K562 (cell line): ENCODE results near the gene MYOC. TPM values are rescaled to one million over a fixed set of nuclear protein-coding genes. Genes with fewer than 3 reads are reported as not detected.
A peak's percentile ranks its signal among the peaks of the same experiment; 100 is the strongest.

Experiments
- ATAC-seq: fragments of 200-7000 bp; cut with Tn5 transposase; 3 replicates; pipeline ENCODE4 v1.9.1; 2020; ENCODE audit warnings: moderate library complexity
- BruUV-seq: library from RNA; stranded (reverse); fragments of 400-500 nt; replicated peaks from 2 replicates; lab custom pipeline; 2021; lab: Mats Ljungman, UMichigan
- CTCF ChIA-PET: fragments of 300-600 bp; formaldehyde crosslinking; extraction: SDS; loops from one replicate; lab custom pipeline; 2021; ENCODE audit warnings: low intra/inter-chr PET ratio; lab: Yijun Ruan, JAX
- POLR2A ChIA-PET: fragments of 300-600, 350-650 bp; sonication (Branson Sonifier 250); formaldehyde crosslinking; extraction: SDS; loops from one replicate; lab custom pipeline; 2021; ENCODE audit warnings: antibody characterized with exemption, inconsistent platforms; lab: Yijun Ruan, JAX
- DNase-seq, 4 experiments: peaks; one replicate each; pipeline versions ENCODE4 v3.0.0 to v3.0.0-alpha.2; 2011 to 2018; ENCODE audit warnings: low spot score in 3 of 4, mixed read lengths in 3 of 4; ENCODE audit errors: extremely low read depth in 1 of 4
- FAIRE-seq: peaks from 2 replicates; lab custom pipeline; 2011; peaks lifted over from hg19 to GRCh38; lab: Jason Lieb, UNC
- H2AFZ ChIP-seq: 2 replicates; pipeline ENCODE4 v1.6.0; 2011; ENCODE audit warnings: low read depth, low read length, control low read depth, inconsistent platforms
- H3K27ac ChIP-seq: fragments of 200-600 bp; 3 replicates; pipeline ENCODE4 v1.8.0; 2011; ENCODE audit warnings: low read depth, mild to moderate bottlenecking, control low read depth, inconsistent platforms, low read length, moderate library complexity, mixed read lengths; ENCODE audit errors: extremely low read depth
- H3K27me3 ChIP-seq, 2 experiments: fragments of 300-600 bp in 1 of 2; 2 replicates in 1 of 2; 3 replicates in 1 of 2; pipeline versions ENCODE4 v1.6.0 to v1.8.0; 2011; ENCODE audit warnings: inconsistent platforms in 2 of 2, low read length in 2 of 2, mild to moderate bottlenecking in 1 of 2, mixed read lengths in 1 of 2, moderate library complexity in 1 of 2; ENCODE audit not compliant: control insufficient read depth in 2 of 2, insufficient read depth in 2 of 2
- H3K36me3 ChIP-seq: fragments of 300-600 bp; 3 replicates; pipeline ENCODE4 v1.8.0; 2011; ENCODE audit warnings: mild to moderate bottlenecking, low read length, inconsistent platforms; ENCODE audit not compliant: control insufficient read depth, insufficient read depth
- H3K4me1 ChIP-seq, 2 experiments: fragments of 200-600 bp in 1 of 2; replicated peaks in 1 of 2; 2 replicates in 1 of 2; 3 replicates in 1 of 2; pipeline versions ENCODE4 v1.5.1 to v1.8.0; 2011; ENCODE audit warnings: inconsistent platforms in 2 of 2, low read length in 2 of 2, mild to moderate bottlenecking in 1 of 2, mixed read lengths in 1 of 2, moderate library complexity in 1 of 2; ENCODE audit not compliant: control insufficient read depth in 2 of 2, insufficient read depth in 2 of 2
- H3K4me2 ChIP-seq: 2 replicates; pipeline ENCODE4 v1.6.1; 2011; ENCODE audit warnings: low read length, control low read depth, inconsistent platforms, mixed read lengths; ENCODE audit not compliant: insufficient read depth
- H3K4me3 ChIP-seq: fragments of 200-600 bp; sonication (generic), shearing (Covaris generic); 2 replicates; pipeline ENCODE4 v1.5.1; 2016; ENCODE audit warnings: control low read depth, inconsistent platforms
- H3K79me2 ChIP-seq: fragments of 200-600 bp; 3 replicates; pipeline ENCODE4 v1.8.0; 2011; ENCODE audit warnings: low read length, inconsistent platforms; ENCODE audit not compliant: control insufficient read depth, insufficient read depth
- H3K9ac ChIP-seq, 2 experiments: 2 replicates each; pipeline versions ENCODE4 v1.6.0 to v1.6.1; 2011; ENCODE audit warnings: low read depth in 2 of 2, low read length in 2 of 2, control low read depth in 1 of 2, inconsistent platforms in 1 of 2, mild to moderate bottlenecking in 1 of 2, mixed read lengths in 1 of 2; ENCODE audit not compliant: insufficient read depth in 1 of 2
- H3K9me1 ChIP-seq: one replicate; pipeline ENCODE4 v1.6.0; 2011; ENCODE audit warnings: inconsistent platforms, mild to moderate bottlenecking, low read length, moderate library complexity; ENCODE audit not compliant: control insufficient read depth, insufficient read depth
- H3K9me3 ChIP-seq: replicated peaks from 2 replicates; pipeline ENCODE4 v1.5.1; 2011; ENCODE audit warnings: low read depth, low read length, inconsistent platforms; ENCODE audit not compliant: control insufficient read depth, insufficient read depth
- H4K20me1 ChIP-seq: replicated peaks from 2 replicates; pipeline ENCODE4 v1.6.1; 2011; ENCODE audit warnings: low read length, inconsistent platforms, mixed read lengths; ENCODE audit not compliant: control insufficient read depth, insufficient read depth
- STAG1 ChIP-seq: sonication (generic); formaldehyde crosslinking; IDR thresholded peaks from 2 replicates; pipeline ENCODE4 v1.5.0; 2020; ENCODE audit warnings: missing genetic modification reagents, borderline replicate concordance
- WGBS: fragments of 100-300 bp; shearing (Covaris generic); methylation state at CpG from one replicate; pipeline ENCODE4 v1.1.6; 2016; ENCODE audit warnings: low coverage, mixed read lengths; ENCODE audit not compliant: insufficient coverage; ENCODE audit errors: missing lambda C conversion rate; 5-methylcytosine and 5-hydroxymethylcytosine counted together
- in situ Hi-C: fragments of 300-500 bp; cut with MboI; formaldehyde crosslinking; loops from 4 replicates; pipeline ENCODE4 v1.15.0; 2018; ENCODE audit warnings: inconsistent platforms, mixed read lengths
- intact Hi-C: fragments of 100-400 bp; cut with micrococcal nuclease; formaldehyde crosslinking; loops from 2 replicates; pipeline ENCODE4 v1.14.2; 2022
- polyA plus RNA-seq, 8 experiments: library from polyadenylated mRNA; depleted of rRNA in 4 of 8; stranded (reverse) in 5 of 8; unstranded in 3 of 8; fragments of >200 nt; fragmentation: Nextera tagmentation in 2 of 8; fragmentation: Illumina TruSeq in 1 of 8; extraction: Ambion mirVana in 2 of 8; extraction: Trizol in 1 of 8; gene quantifications; 2 replicates each; pipeline versions ENCODE4 v1.2.1 to v1.2.3, GENCODE V29; 2011 to 2014; ENCODE audit warnings: inconsistent platforms in 1 of 8, missing spikeins in 1 of 8
- total RNA-seq, 7 experiments: library from RNA; depleted of rRNA in 6 of 7; stranded (reverse); fragments of >200 nt in 6 of 7; fragmentation: Illumina TruSeq in 2 of 7; extraction: Trizol in 2 of 7; gene quantifications; 2 replicates each; pipeline versions ENCODE4 v1.2.1 to v1.2.3, GENCODE V29; 2011 to 2021; ENCODE audit warnings: low replicate concordance in 1 of 7
- TF ChIP-seq, protein P1 (sequence below): fragments of 450-650 bp; IDR thresholded peaks from 2 replicates; pipeline ENCODE4 v1.6.1; 2017; ENCODE audit warnings: antibody characterized with exemption
- TF ChIP-seq, protein P2 (sequence below): fragments of 250-450 bp; sonication (Bioruptor Pico); IDR thresholded peaks from 2 replicates; pipeline ENCODE4 v1.5.0; 2021; ENCODE audit warnings: mild to moderate bottlenecking, borderline replicate concordance
- TF ChIP-seq, protein P3 (sequence below): sonication (generic); formaldehyde crosslinking; IDR thresholded peaks from 2 replicates; pipeline ENCODE4 v1.9.0; 2022; ENCODE audit warnings: mild to moderate bottlenecking, missing genetic modification reagents

The MYOC gene
- total and polyA plus RNA-seq, 9 of the 15 experiments (the other 6 are each of a cell fraction or from before 2014, with no cell fraction given), result not detected

DNA sequence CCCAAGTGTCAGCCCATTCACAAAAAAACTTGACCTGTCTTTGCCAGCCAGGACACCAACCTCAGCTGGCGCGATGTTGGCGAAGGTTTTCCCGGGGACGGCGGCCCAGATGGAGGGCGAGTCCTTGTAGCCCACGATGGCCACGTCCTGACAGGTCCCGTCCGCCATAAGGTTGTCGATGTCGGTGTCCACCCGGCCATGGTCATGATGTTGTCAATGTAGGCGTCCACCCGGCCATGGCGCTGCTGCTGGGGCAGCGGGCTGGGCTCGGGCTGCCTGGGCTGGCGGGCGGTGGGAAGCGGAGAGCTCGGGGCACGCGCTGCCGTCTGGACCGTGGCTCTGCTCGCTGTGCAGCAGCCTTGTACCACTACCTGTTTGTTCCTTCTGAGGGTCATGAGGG, 18.3 kb upstream of the MYOC start:
- Histone ChIP-seq H3K4me2 (peak overlapping the region; percentile 16), H3K9me1 (no peaks in the 10 kb centered on the region), H3K4me1 (peaks cover 0 to 5% of the 10 kb centered on the region in 2 experiments; a peak in 3 of 5 replicates), H3K9ac (peak overlapping the region in 1 of 2 experiments; percentile 63; a peak in 2 of 4 replicates), H2AFZ (peak overlapping the region; percentile 69), H3K4me3 (no peak overlapping the region), H4K20me1 (no peaks in the 10 kb centered on the region), H3K36me3 (no peaks in the 10 kb centered on the region), H3K27me3 (peaks cover 23 to 28% of the 10 kb centered on the region in 2 experiments), H3K79me2 (no peaks in the 10 kb centered on the region), H3K27ac (no peak overlapping the region), H3K9me3 (no peaks in the 10 kb centered on the region)
- in situ Hi-C loops, result no loop called here
- FAIRE-seq (no peak), DNase-seq (no peak), ATAC-seq (peak; percentile 65)
- intact Hi-C loops, result no loop called here
- 15% methylated on average over 28 of the region's 28 CpGs for WGBS
- ChIA-PET CTCF (no interaction called here), POLR2A (interaction anchor here (1.3 kb wide), 1 partner anchor 12 kb away, joined by 3 read pairs; no protein-coding TSS in a partner anchor)
- no TSS peak for BruUV-seq
- TF ChIP-seq, protein P1, sequence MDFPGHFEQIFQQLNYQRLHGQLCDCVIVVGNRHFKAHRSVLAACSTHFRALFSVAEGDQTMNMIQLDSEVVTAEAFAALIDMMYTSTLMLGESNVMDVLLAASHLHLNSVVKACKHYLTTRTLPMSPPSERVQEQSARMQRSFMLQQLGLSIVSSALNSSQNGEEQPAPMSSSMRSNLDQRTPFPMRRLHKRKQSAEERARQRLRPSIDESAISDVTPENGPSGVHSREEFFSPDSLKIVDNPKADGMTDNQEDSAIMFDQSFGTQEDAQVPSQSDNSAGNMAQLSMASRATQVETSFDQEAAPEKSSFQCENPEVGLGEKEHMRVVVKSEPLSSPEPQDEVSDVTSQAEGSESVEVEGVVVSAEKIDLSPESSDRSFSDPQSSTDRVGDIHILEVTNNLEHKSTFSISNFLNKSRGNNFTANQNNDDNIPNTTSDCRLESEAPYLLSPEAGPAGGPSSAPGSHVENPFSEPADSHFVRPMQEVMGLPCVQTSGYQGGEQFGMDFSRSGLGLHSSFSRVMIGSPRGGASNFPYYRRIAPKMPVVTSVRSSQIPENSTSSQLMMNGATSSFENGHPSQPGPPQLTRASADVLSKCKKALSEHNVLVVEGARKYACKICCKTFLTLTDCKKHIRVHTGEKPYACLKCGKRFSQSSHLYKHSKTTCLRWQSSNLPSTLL, result no peak
- 0 out of 2 replicates have a peak, but pooled peaks have one; percentile 11 for TF ChIP-seq STAG1 (CRISPR knock-in tag)
- TF ChIP-seq, protein P2, sequence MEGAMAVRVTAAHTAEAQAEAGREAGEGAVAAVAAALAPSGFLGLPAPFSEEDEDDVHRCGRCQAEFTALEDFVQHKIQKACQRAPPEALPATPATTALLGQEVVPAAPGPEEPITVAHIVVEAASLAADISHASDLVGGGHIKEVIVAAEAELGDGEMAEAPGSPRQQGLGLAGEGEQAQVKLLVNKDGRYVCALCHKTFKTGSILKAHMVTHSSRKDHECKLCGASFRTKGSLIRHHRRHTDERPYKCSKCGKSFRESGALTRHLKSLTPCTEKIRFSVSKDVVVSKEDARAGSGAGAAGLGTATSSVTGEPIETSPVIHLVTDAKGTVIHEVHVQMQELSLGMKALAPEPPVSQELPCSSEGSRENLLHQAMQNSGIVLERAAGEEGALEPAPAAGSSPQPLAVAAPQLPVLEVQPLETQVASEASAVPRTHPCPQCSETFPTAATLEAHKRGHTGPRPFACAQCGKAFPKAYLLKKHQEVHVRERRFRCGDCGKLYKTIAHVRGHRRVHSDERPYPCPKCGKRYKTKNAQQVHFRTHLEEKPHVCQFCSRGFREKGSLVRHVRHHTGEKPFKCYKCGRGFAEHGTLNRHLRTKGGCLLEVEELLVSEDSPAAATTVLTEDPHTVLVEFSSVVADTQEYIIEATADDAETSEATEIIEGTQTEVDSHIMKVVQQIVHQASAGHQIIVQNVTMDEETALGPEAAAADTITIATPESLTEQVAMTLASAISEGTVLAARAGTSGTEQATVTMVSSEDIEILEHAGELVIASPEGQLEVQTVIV (CRISPR knock-in tag), result no peak
- TF ChIP-seq, protein P3, sequence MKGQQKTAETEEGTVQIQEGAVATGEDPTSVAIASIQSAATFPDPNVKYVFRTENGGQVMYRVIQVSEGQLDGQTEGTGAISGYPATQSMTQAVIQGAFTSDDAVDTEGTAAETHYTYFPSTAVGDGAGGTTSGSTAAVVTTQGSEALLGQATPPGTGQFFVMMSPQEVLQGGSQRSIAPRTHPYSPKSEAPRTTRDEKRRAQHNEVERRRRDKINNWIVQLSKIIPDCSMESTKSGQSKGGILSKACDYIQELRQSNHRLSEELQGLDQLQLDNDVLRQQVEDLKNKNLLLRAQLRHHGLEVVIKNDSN, result no peak
